GM12891 (cell line): ENCODE measurements around the gene FBXO9.

Experiments used
- POLR2A ChIP-seq: IDR thresholded peaks from 2 replicates; pipeline ENCODE4 v1.6.1; 2011; ENCODE audit warnings: low read depth, low read length, control low read depth
- POLR2AphosphoS5 ChIP-seq: IDR thresholded peaks from 2 replicates; pipeline ENCODE4 v1.6.1; 2011; ENCODE audit warnings: low read depth, low read length, control low read depth
- SPI1 ChIP-seq: IDR thresholded peaks from 2 replicates; pipeline ENCODE4 v1.6.1; 2011; ENCODE audit warnings: low read depth, low read length, control low read depth
- TAF1 ChIP-seq: IDR thresholded peaks from 2 replicates; pipeline ENCODE4 v1.6.1; 2011; ENCODE audit warnings: low read depth, low read length, control low read depth

GRCh38 chr6:53042112-53042511 is 23.1 kb upstream of the FBXO9 start:
- TF ChIP-seq POLR2A (no peak), TAF1 (no peak), POLR2AphosphoS5 (no peak), SPI1 (no peak)
